Kidney capillary endothelial cell (primary cell): ENCODE data around the gene TLE7.

Experiments
- DNase-seq: peaks from one replicate; pipeline ENCODE4 v3.0.0-alpha.2; 2018; ENCODE audit warnings: low spot score

Gene TLE7

GRCh38 chr16:71412270-71413160 lies 29.3 kb downstream of the TLE7 start:
- peak; percentile 62 for DNase-seq

- no peak for DNase-seq
These were observed 31.7 kb downstream of the TLE7 start for GRCh38 chr16:71410146-71410545.

GRCh38 chr16:71409011-71409775 lies 32.7 kb downstream of the TLE7 start:
- no peak for DNase-seq

GRCh38 chr16:71408536-71408935 lies 33.3 kb downstream of the TLE7 start:
- DNase-seq, result no peak

GRCh38 chr16:71407731-71408130 lies 34.1 kb downstream of the TLE7 start:
- DNase-seq, result no peak

GRCh38 chr16:71406724-71407123 lies 35.1 kb downstream of the TLE7 start:
- no peak for DNase-seq

GRCh38 chr16:71406316-71406715 lies 35.5 kb downstream of the TLE7 start:
- no peak for DNase-seq

GRCh38 chr16:71404364-71404763 lies 37.5 kb downstream of the TLE7 start:
- no peak for DNase-seq

GRCh38 chr16:71402674-71403073 lies 39.2 kb downstream of the TLE7 start:
- no peak for DNase-seq

GRCh38 chr16:71402007-71402406 lies 39.8 kb downstream of the TLE7 start:
- no peak for DNase-seq

- no peak for DNase-seq
These were observed 41.9 kb downstream of the TLE7 start for GRCh38 chr16:71399801-71400563.

GRCh38 chr16:71396594-71396993 lies 45.3 kb downstream of the TLE7 start:
- DNase-seq, result no peak

GRCh38 chr16:71389330-71389729 lies 52.5 kb downstream of the TLE7 start:
- DNase-seq, result no peak

- DNase-seq, result no peak
These were observed 54.6 kb downstream of the TLE7 start for GRCh38 chr16:71387045-71387871.

- no peak for DNase-seq
These were observed 57.7 kb downstream of the TLE7 start for GRCh38 chr16:71384073-71384724.

- no peak for DNase-seq
These were observed 58.6 kb downstream of the TLE7 start for GRCh38 chr16:71383054-71383773.

- no peak for DNase-seq
These were observed 61.0 kb downstream of the TLE7 start for GRCh38 chr16:71380831-71381230.
